Fibroblast of lung (primary cell): ENCODE measurements around the gene KATNAL1. TPM values are rescaled to one million over a fixed set of nuclear protein-coding genes. Genes with fewer than 3 reads are reported as not detected.

Experiments used
- DNase-seq, 2 donors: peaks; one replicate each; pipeline versions ENCODE4 v3.0.0 to v3.0.0-alpha.2; 2010; ENCODE audit warnings: low read depth in 2 of 2
- H2AFZ ChIP-seq: 2 replicates; pipeline ENCODE4 v1.5.1; 2012; ENCODE audit warnings: low read length, control low read depth, inconsistent platforms
- H3K27ac ChIP-seq: 2 replicates; pipeline ENCODE4 v1.5.1; 2011; ENCODE audit warnings: low read length, control low read depth; ENCODE audit not compliant: insufficient read depth
- H3K27me3 ChIP-seq: 2 replicates; pipeline ENCODE4 v1.5.1; 2011; ENCODE audit warnings: mild to moderate bottlenecking, low read length; ENCODE audit not compliant: control insufficient read depth, insufficient read depth
- H3K36me3 ChIP-seq: 2 replicates; pipeline ENCODE4 v1.5.1; 2011; ENCODE audit warnings: low read length; ENCODE audit not compliant: control insufficient read depth, insufficient read depth
- H3K4me1 ChIP-seq: 2 replicates; pipeline ENCODE4 v1.5.1; 2011; ENCODE audit warnings: low read length; ENCODE audit not compliant: control insufficient read depth, insufficient read depth; ENCODE audit errors: extremely low read depth
- H3K4me2 ChIP-seq: 2 replicates; pipeline ENCODE4 v1.5.1; 2011; ENCODE audit warnings: low read length, control low read depth; ENCODE audit not compliant: insufficient read depth; ENCODE audit errors: extremely low read depth
- H3K4me3 ChIP-seq, 4 experiments: fragments of 200-600 bp in 1 of 4; sonication (generic) in 1 of 4; replicated peaks in 1 of 4; 2 replicates each; pipeline ENCODE4 v1.5.1; 2011 to 2016; ENCODE audit warnings: low read length in 4 of 4, low read depth in 3 of 4, mild to moderate bottlenecking in 3 of 4, control low read depth in 2 of 4, inconsistent platforms in 1 of 4, mixed read lengths in 1 of 4; ENCODE audit not compliant: insufficient read depth in 1 of 4; ENCODE audit errors: control extremely low read depth in 1 of 4
- H3K79me2 ChIP-seq: 2 replicates; pipeline ENCODE4 v1.5.1; 2012; ENCODE audit warnings: mild to moderate bottlenecking, low read length, inconsistent platforms; ENCODE audit not compliant: control insufficient read depth, insufficient read depth
- H3K9ac ChIP-seq: 2 replicates; pipeline ENCODE4 v1.5.1; 2011; ENCODE audit warnings: mild to moderate bottlenecking, low read length, control low read depth; ENCODE audit not compliant: insufficient read depth
- H3K9me3 ChIP-seq: 2 replicates; pipeline ENCODE4 v1.5.1; 2012; ENCODE audit warnings: low read depth, low read length; ENCODE audit not compliant: control insufficient read depth, insufficient read depth
- H4K20me1 ChIP-seq: 2 replicates; pipeline ENCODE4 v1.5.1; 2011; ENCODE audit warnings: low read length; ENCODE audit not compliant: control insufficient read depth, insufficient read depth; ENCODE audit errors: extremely low read depth
- EZH2 ChIP-seq: IDR thresholded peaks from 2 replicates; pipeline ENCODE4 v1.5.1; 2012; ENCODE audit warnings: low read length, control low read depth, mild to moderate bottlenecking; ENCODE audit errors: missing control alignments
- polyA plus RNA-seq, 2 donors: library from polyadenylated mRNA; depleted of rRNA in 1 of 2; stranded (reverse) in 1 of 2; unstranded in 1 of 2; fragments of >200 nt; gene quantifications; 2 replicates each; pipeline ENCODE4 v1.2.1, GENCODE V29; 2011 to 2012; ENCODE audit warnings: missing spikeins in 1 of 2
- total RNA-seq: library from RNA; depleted of rRNA; stranded (reverse); fragments of >200 nt; gene quantifications from 2 replicates; pipeline ENCODE4 v1.2.1, GENCODE V29; 2014
- TF ChIP-seq, protein P1 (sequence below), 2 donors: IDR thresholded peaks in 1 of 2; conservative IDR thresholded peaks in 1 of 2; 1 replicate in 1 of 2; 2 replicates in 1 of 2; pipeline ENCODE4 v1.5.1; 2011 to 2012; ENCODE audit warnings: low read length in 2 of 2, control low read depth in 1 of 2, inconsistent platforms in 1 of 2, low read depth in 1 of 2, mild to moderate bottlenecking in 1 of 2

The KATNAL1 gene
- total and polyA plus RNA-seq, 2 donors (not counting 1 experiment from before 2014, with no cell fraction given): 24.8 to 32.7 TPM

- peak in 1 of 2 donors; percentile 37 for DNase-seq
- H3K27ac ChIP-seq: no peak overlapping the region
- no peak overlapping the region for H3K4me3 ChIP-seq
- H3K79me2 ChIP-seq: peaks cover 7% of the 10 kb centered on the region
- no peak overlapping the region for H3K9ac ChIP-seq
- H3K4me1 ChIP-seq: no peaks in the 10 kb centered on the region
- H3K4me2 ChIP-seq: no peak overlapping the region
- H3K36me3 ChIP-seq: no peaks in the 10 kb centered on the region
- no peaks in the 10 kb centered on the region for H4K20me1 ChIP-seq
- TF ChIP-seq, protein P1, sequence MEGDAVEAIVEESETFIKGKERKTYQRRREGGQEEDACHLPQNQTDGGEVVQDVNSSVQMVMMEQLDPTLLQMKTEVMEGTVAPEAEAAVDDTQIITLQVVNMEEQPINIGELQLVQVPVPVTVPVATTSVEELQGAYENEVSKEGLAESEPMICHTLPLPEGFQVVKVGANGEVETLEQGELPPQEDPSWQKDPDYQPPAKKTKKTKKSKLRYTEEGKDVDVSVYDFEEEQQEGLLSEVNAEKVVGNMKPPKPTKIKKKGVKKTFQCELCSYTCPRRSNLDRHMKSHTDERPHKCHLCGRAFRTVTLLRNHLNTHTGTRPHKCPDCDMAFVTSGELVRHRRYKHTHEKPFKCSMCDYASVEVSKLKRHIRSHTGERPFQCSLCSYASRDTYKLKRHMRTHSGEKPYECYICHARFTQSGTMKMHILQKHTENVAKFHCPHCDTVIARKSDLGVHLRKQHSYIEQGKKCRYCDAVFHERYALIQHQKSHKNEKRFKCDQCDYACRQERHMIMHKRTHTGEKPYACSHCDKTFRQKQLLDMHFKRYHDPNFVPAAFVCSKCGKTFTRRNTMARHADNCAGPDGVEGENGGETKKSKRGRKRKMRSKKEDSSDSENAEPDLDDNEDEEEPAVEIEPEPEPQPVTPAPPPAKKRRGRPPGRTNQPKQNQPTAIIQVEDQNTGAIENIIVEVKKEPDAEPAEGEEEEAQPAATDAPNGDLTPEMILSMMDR (conservative IDR thresholded peaks at IDR 0.05 in 1 of 2, IDR thresholded peaks at IDR 0.05 in 1 of 2; ENCODE audit: low read depth in 1 of 2, low read length in 2 of 2): no peak
- TF ChIP-seq EZH2: no peak
- H3K9me3 ChIP-seq: no peaks in the 10 kb centered on the region
- no peak overlapping the region for H2AFZ ChIP-seq
- no peaks in the 10 kb centered on the region for H3K27me3 ChIP-seq
Observed at GRCh38 chr13:30256713-30257467, 50.5 kb downstream of the KATNAL1 start.

GRCh38 chr13:30255696-30256095, 51.7 kb downstream of the KATNAL1 start:
- TF ChIP-seq EZH2: no peak
- TF ChIP-seq, protein P1 (conservative IDR thresholded peaks at IDR 0.05 in 1 of 2, IDR thresholded peaks at IDR 0.05 in 1 of 2; ENCODE audit: low read depth in 1 of 2, low read length in 2 of 2): no peak
- H3K36me3 ChIP-seq: no peaks in the 10 kb centered on the region
- peaks cover 7% of the 10 kb centered on the region for H3K79me2 ChIP-seq
- H3K4me3 ChIP-seq: no peak overlapping the region
- H3K27ac ChIP-seq: no peak overlapping the region
- no peak overlapping the region for H3K9ac ChIP-seq
- H3K4me2 ChIP-seq: no peak overlapping the region
- H2AFZ ChIP-seq: no peak overlapping the region
- peak in 1 of 2 donors; percentile 33 for DNase-seq
- no peaks in the 10 kb centered on the region for H3K9me3 ChIP-seq
- no peaks in the 10 kb centered on the region for H3K27me3 ChIP-seq
- H4K20me1 ChIP-seq: no peaks in the 10 kb centered on the region
- H3K4me1 ChIP-seq: no peaks in the 10 kb centered on the region

- Histone ChIP-seq H3K4me1 (no peaks in the 10 kb centered on the region), H3K4me2 (no peak overlapping the region), H3K4me3 (no peak overlapping the region), H3K9ac (no peak overlapping the region), H3K9me3 (no peaks in the 10 kb centered on the region), H3K36me3 (no peaks in the 10 kb centered on the region), H4K20me1 (no peaks in the 10 kb centered on the region), H2AFZ (no peak overlapping the region), H3K27me3 (no peaks in the 10 kb centered on the region), H3K79me2 (peaks cover 5% of the 10 kb centered on the region), H3K27ac (no peak overlapping the region)
- TF ChIP-seq, protein P1 (conservative IDR thresholded peaks at IDR 0.05 in 1 of 2, IDR thresholded peaks at IDR 0.05 in 1 of 2; ENCODE audit: low read depth in 1 of 2, low read length in 2 of 2): no peak
- no peak for TF ChIP-seq EZH2
- DNase-seq: peak in 1 of 2 donors; percentile 26
Observed at GRCh38 chr13:30253830-30254229, 53.5 kb downstream of the KATNAL1 start.
